HepG2 (cell line): ENCODE measurements around the gene NAB2. TPM values are rescaled to one million over a fixed set of nuclear protein-coding genes. Genes with fewer than 3 reads are reported as not detected.

ENCODE experiments used
- HMGXB4 ChIP-seq, 2 experiments: sonication (generic) in 1 of 2; formaldehyde crosslinking in 1 of 2; IDR thresholded peaks; 2 replicates each; pipeline versions ENCODE4 v1.4.0 to v1.6.1; 2018 to 2020; ENCODE audit warnings: missing genetic modification reagents in 2 of 2, borderline replicate concordance in 1 of 2, low read depth in 1 of 2, mild to moderate bottlenecking in 1 of 2, missing biosample characterization in 1 of 2
- IRF2 ChIP-seq: IDR thresholded peaks from 2 replicates; pipeline ENCODE4 v1.6.1; 2018; ENCODE audit warnings: missing genetic modification reagents, missing compliant biosample characterization
- KDM3A ChIP-seq: IDR thresholded peaks from 2 replicates; pipeline ENCODE4 v1.6.1; 2018; ENCODE audit warnings: low read depth, missing compliant biosample characterization
- LCORL ChIP-seq, 2 experiments: fragments of 450-650 bp in 1 of 2; sonication (generic) in 1 of 2; formaldehyde crosslinking in 1 of 2; IDR thresholded peaks; 2 replicates each; pipeline versions ENCODE4 v1.5.0 to v1.6.1; 2017 to 2020; ENCODE audit warnings: antibody characterized with exemption in 1 of 2, missing genetic modification reagents in 1 of 2
- NCOA2 ChIP-seq: sonication (generic); formaldehyde crosslinking; IDR thresholded peaks from 2 replicates; pipeline ENCODE4 v1.8.0; 2022; ENCODE audit warnings: inconsistent platforms
- SKIL ChIP-seq: sonication (generic); formaldehyde crosslinking; IDR thresholded peaks from 2 replicates; pipeline ENCODE4 v1.8.0; 2022; ENCODE audit warnings: missing genetic modification reagents, mild to moderate bottlenecking, moderate library complexity, borderline replicate concordance
- SP2 ChIP-seq: sonication (generic); formaldehyde crosslinking; IDR thresholded peaks from 2 replicates; pipeline ENCODE4 v1.5.1; 2020; ENCODE audit warnings: mild to moderate bottlenecking, missing genetic modification reagents
- STAT6 ChIP-seq: sonication (generic); formaldehyde crosslinking; IDR thresholded peaks from 2 replicates; pipeline ENCODE4 v1.4.0; 2020; ENCODE audit warnings: missing genetic modification reagents, mild to moderate bottlenecking, borderline replicate concordance
- TRIM24 ChIP-seq: sonication (generic); formaldehyde crosslinking; IDR thresholded peaks from 2 replicates; pipeline ENCODE4 v1.8.0; 2022; ENCODE audit warnings: mild to moderate bottlenecking, missing genetic modification reagents
- ZMAT3 ChIP-seq: sonication (generic); formaldehyde crosslinking; conservative IDR thresholded peaks from 2 replicates; pipeline ENCODE4 v1.7.0; 2021; ENCODE audit warnings: missing genetic modification reagents
- ZNF331 ChIP-seq: sonication (generic); formaldehyde crosslinking; IDR thresholded peaks from 2 replicates; pipeline ENCODE4 v1.4.0; 2020; ENCODE audit warnings: missing genetic modification reagents
- ZNF484 ChIP-seq: sonication (generic); formaldehyde crosslinking; IDR thresholded peaks from 2 replicates; pipeline ENCODE4 v1.5.1; 2020; ENCODE audit warnings: mild to moderate bottlenecking, low read depth, missing genetic modification reagents, borderline replicate concordance
- ZNF547 ChIP-seq: sonication (generic); formaldehyde crosslinking; IDR thresholded peaks from 2 replicates; pipeline ENCODE4 v1.5.1; 2020; ENCODE audit warnings: mild to moderate bottlenecking, missing genetic modification reagents
- ZNF567 ChIP-seq: sonication (generic); formaldehyde crosslinking; IDR thresholded peaks from 2 replicates; pipeline ENCODE4 v1.8.1; 2023; ENCODE audit warnings: mild to moderate bottlenecking, missing genetic modification reagents, borderline replicate concordance
- ZNF574 ChIP-seq: sonication (generic); formaldehyde crosslinking; IDR thresholded peaks from 2 replicates; pipeline ENCODE4 v1.4.0; 2020; ENCODE audit warnings: missing genetic modification reagents
- ZNF580 ChIP-seq: IDR thresholded peaks from 2 replicates; pipeline ENCODE4 v1.6.1; 2016; ENCODE audit warnings: low read depth, borderline replicate concordance
- ZNF713 ChIP-seq: sonication (generic); formaldehyde crosslinking; IDR thresholded peaks from 2 replicates; pipeline ENCODE4 v1.4.0; 2020; ENCODE audit warnings: mild to moderate bottlenecking, missing genetic modification reagents
- ZNF772 ChIP-seq: sonication (generic); formaldehyde crosslinking; IDR thresholded peaks from 2 replicates; pipeline ENCODE4 v1.5.0; 2020; ENCODE audit warnings: mild to moderate bottlenecking, missing genetic modification reagents
- polyA plus RNA-seq, 8 experiments: library from polyadenylated mRNA; depleted of rRNA in 3 of 8; stranded (reverse) in 7 of 8; unstranded in 1 of 8; fragments of >200 nt; fragmentation: Illumina TruSeq in 4 of 8; extraction: Trizol in 4 of 8; gene quantifications; 2 replicates each; pipeline versions ENCODE4 v1.2.1 to v1.2.3, GENCODE V29; 2011 to 2016; ENCODE audit warnings: low read depth in 4 of 8, missing spikeins in 1 of 8, mixed read lengths in 1 of 8; ENCODE audit not compliant: insufficient read depth in 1 of 8
- total RNA-seq, 5 experiments: library from RNA; depleted of rRNA; stranded (reverse); fragments of >200 nt; fragmentation: Illumina TruSeq; extraction: Trizol; gene quantifications; 2 replicates each; pipeline ENCODE4 v1.2.3, GENCODE V29; 2016; ENCODE audit warnings: low read depth in 1 of 5

The NAB2 gene
- total and polyA plus RNA-seq, 2 of the 13 experiments (the other 11 are each of a cell fraction or from before 2014, with no cell fraction given): 11.7 to 12.9 TPM

GRCh38 chr12:57127101-57127725 is 38.3 kb downstream of the NAB2 start (continued):
- TF ChIP-seq HMGXB4 (CRISPR knock-in tag; IDR thresholded peaks at IDR 0.05; ENCODE audit: borderline replicate concordance in 1 of 2, low read depth in 1 of 2) (peak; percentile 57 to 85; a peak in 3 of 4 replicates), ZNF574 (CRISPR knock-in tag) (peak; percentile 77; the same call in 1 of the 2 replicates), ZNF713 (CRISPR knock-in tag) (no peak), SP2 (CRISPR knock-in tag) (no peak), ZNF567 (CRISPR knock-in tag) (no peak; the same call in 1 of the 2 replicates), ZNF580 (CRISPR knock-in tag) (peak; percentile 48; the same call in 1 of the 2 replicates), TRIM24 (CRISPR knock-in tag) (no peak), STAT6 (CRISPR knock-in tag) (0 out of 2 replicates have a peak, but pooled peaks have one; percentile 58), ZNF547 (no peak), ZNF772 (CRISPR knock-in tag) (0 out of 2 replicates have a peak, but pooled peaks have one; percentile 33), SKIL (CRISPR knock-in tag) (peak; percentile 31; the same call in 1 of the 2 replicates), KDM3A (0 out of 2 replicates have a peak, but pooled peaks have one; percentile 64), LCORL (IDR thresholded peaks at IDR 0.05) (no peak), LCORL (CRISPR knock-in tag; IDR thresholded peaks at IDR 0.05) (peak; percentile 73), ZMAT3 (0 out of 2 replicates have a peak, but pooled peaks have one; percentile 9), NCOA2 (CRISPR knock-in tag) (0 out of 2 replicates have a peak, but pooled peaks have one; percentile 19), ZNF331 (CRISPR knock-in tag) (peak; percentile 44; the same call in 1 of the 2 replicates), IRF2 (CRISPR knock-in tag) (peak; percentile 54; the same call in 1 of the 2 replicates), ZNF484 (CRISPR knock-in tag) (no peak)
